Brain microvascular endothelial cell (primary cell): ENCODE results near the gene USP17L19.
"Not testable (repeated sequence)": the region's sequence is repeated elsewhere in the genome, so short reads cannot be mapped to it uniquely, and the experiment has no call there.

ENCODE experiments used
- DNase-seq: peaks from one replicate; pipeline ENCODE4 v3.0.0-alpha.2; 2020
- H3K27ac ChIP-seq: fragments of 250-450 bp; sonication (Bioruptor Pico); 2 replicates; pipeline ENCODE4 v1.5.1; 2020; ENCODE audit warnings: mild to moderate bottlenecking, moderate library complexity
- H3K27me3 ChIP-seq: fragments of 250-450 bp; sonication (Bioruptor Pico); replicated peaks from 2 replicates; pipeline ENCODE4 v1.5.1; 2020; ENCODE audit warnings: mild to moderate bottlenecking
- H3K36me3 ChIP-seq: fragments of 250-450 bp; sonication (Bioruptor Pico); replicated peaks from 2 replicates; pipeline ENCODE4 v1.5.1; 2020; ENCODE audit warnings: mild to moderate bottlenecking
- H3K4me3 ChIP-seq: 2 replicates; pipeline ENCODE4 v1.5.1; 2011; ENCODE audit warnings: low read depth, mild to moderate bottlenecking, control low read depth, low read length, moderate library complexity
- in situ Hi-C: cut with HindIII; loops from 2 replicates; pipeline ENCODE4 v1.10.0; 2017; ENCODE audit warnings: low sequenced_read_pairs, low pct_ligation_motif_present

The USP17L19 gene

GRCh38 chr4:9253078-9253477 is at the start of gene USP17L19:
TSS of gene USP17L19 (plus strand) at chr4:9253378. CDS start at chr4:9253378, 0 bp downstream.
- H3K27me3 ChIP-seq, H3K4me3 ChIP-seq, H3K36me3 ChIP-seq, H3K27ac ChIP-seq, DNase-seq, in situ Hi-C loops: not testable (repeated sequence)

GRCh38 chr4:9210357-9210756 is 42.8 kb upstream of the USP17L19 start, which contains the start of gene USP17L10:
TSS of gene USP17L10 (plus strand) at chr4:9210657. CDS start at chr4:9210657, 0 bp downstream.
- H3K27me3 ChIP-seq, in situ Hi-C loops, H3K4me3 ChIP-seq, DNase-seq, H3K36me3 ChIP-seq, H3K27ac ChIP-seq: not testable (repeated sequence)

GRCh38 chr4:9214701-9215100 is 38.5 kb upstream of the USP17L19 start:
- H3K4me3 ChIP-seq, H3K27me3 ChIP-seq, H3K27ac ChIP-seq, H3K36me3 ChIP-seq, in situ Hi-C loops, DNase-seq: not testable (repeated sequence)

- H3K27me3 ChIP-seq, H3K4me3 ChIP-seq, DNase-seq, H3K36me3 ChIP-seq, H3K27ac ChIP-seq, in situ Hi-C loops: not testable (repeated sequence)
Observed at GRCh38 chr4:9215105-9215504, 38.1 kb upstream of the USP17L19 start, which contains the start of gene USP17L11. TSS of gene USP17L11 (plus strand) at chr4:9215405. CDS start at chr4:9215405, 0 bp downstream.

GRCh38 chr4:9219852-9220251 is 33.3 kb upstream of the USP17L19 start, which contains the start of gene USP17L12:
TSS of gene USP17L12 (plus strand) at chr4:9220152. CDS start at chr4:9220152, 0 bp downstream.
- H3K4me3 ChIP-seq, H3K27me3 ChIP-seq, H3K27ac ChIP-seq, DNase-seq, H3K36me3 ChIP-seq, in situ Hi-C loops: not testable (repeated sequence)

- DNase-seq, in situ Hi-C loops, H3K27me3 ChIP-seq, H3K4me3 ChIP-seq, H3K27ac ChIP-seq, H3K36me3 ChIP-seq: not testable (repeated sequence)
Observed at GRCh38 chr4:9224596-9224995, 28.6 kb upstream of the USP17L19 start, which contains the start of gene USP17L13. TSS of gene USP17L13 (plus strand) at chr4:9224896. CDS start at chr4:9224896, 0 bp downstream.

- H3K4me3 ChIP-seq, DNase-seq, H3K27me3 ChIP-seq, in situ Hi-C loops, H3K27ac ChIP-seq, H3K36me3 ChIP-seq: not testable (repeated sequence)
Observed at GRCh38 chr4:9230249-9230648, 22.9 kb upstream of the USP17L19 start.

- H3K36me3 ChIP-seq, DNase-seq, in situ Hi-C loops, H3K27ac ChIP-seq, H3K27me3 ChIP-seq, H3K4me3 ChIP-seq: not testable (repeated sequence)
Observed at GRCh38 chr4:9234085-9234484, 19.1 kb upstream of the USP17L19 start, which contains the start of gene USP17L15. TSS of gene USP17L15 (plus strand) at chr4:9234385. CDS start at chr4:9234385, 0 bp downstream.

GRCh38 chr4:9238461-9238860 is 14.7 kb upstream of the USP17L19 start:
- H3K27ac ChIP-seq, H3K4me3 ChIP-seq, in situ Hi-C loops, H3K27me3 ChIP-seq, DNase-seq, H3K36me3 ChIP-seq: not testable (repeated sequence)

GRCh38 chr4:9243579-9243978 is 9.6 kb upstream of the USP17L19 start, which contains the start of gene USP17L17:
TSS of gene USP17L17 (plus strand) at chr4:9243879. CDS start at chr4:9243879, 0 bp downstream.
- H3K36me3 ChIP-seq, DNase-seq, H3K4me3 ChIP-seq, H3K27me3 ChIP-seq, H3K27ac ChIP-seq, in situ Hi-C loops: not testable (repeated sequence)

- H3K27me3 ChIP-seq, H3K27ac ChIP-seq, H3K4me3 ChIP-seq, H3K36me3 ChIP-seq, in situ Hi-C loops: not testable (repeated sequence)
- peak; percentile 4 for DNase-seq
Observed at GRCh38 chr4:9247953-9248680, 5.1 kb upstream of the USP17L19 start, which contains the start of gene USP17L18. TSS of gene USP17L18 (plus strand) at chr4:9248630. CDS start at chr4:9248630, 0 bp downstream.

- in situ Hi-C loops, DNase-seq, H3K36me3 ChIP-seq, H3K4me3 ChIP-seq, H3K27ac ChIP-seq, H3K27me3 ChIP-seq: not testable (repeated sequence)
Observed at GRCh38 chr4:9257824-9258223, 4.6 kb downstream of the USP17L19 start, which contains the start of gene USP17L20. TSS of gene USP17L20 (plus strand) at chr4:9258124. CDS start at chr4:9258124, 0 bp downstream.

GRCh38 chr4:9262572-9262971 is 9.4 kb downstream of the USP17L19 start, which contains the start of gene USP17L21:
TSS of gene USP17L21 (plus strand) at chr4:9262872. CDS start at chr4:9262872, 0 bp downstream.
- DNase-seq, H3K36me3 ChIP-seq, in situ Hi-C loops, H3K27ac ChIP-seq, H3K27me3 ChIP-seq, H3K4me3 ChIP-seq: not testable (repeated sequence)

GRCh38 chr4:9267319-9267718 is 14.1 kb downstream of the USP17L19 start, which contains the start of gene USP17L22:
TSS of gene USP17L22 (plus strand) at chr4:9267619. CDS start at chr4:9267619, 0 bp downstream.
- H3K27ac ChIP-seq, H3K27me3 ChIP-seq, DNase-seq, in situ Hi-C loops, H3K36me3 ChIP-seq, H3K4me3 ChIP-seq: not testable (repeated sequence)
